WTC11 (cell line): ENCODE measurements around the gene FBXL14. TPM values are rescaled to one million over a fixed set of nuclear protein-coding genes. Genes with fewer than 3 reads are reported as not detected.

Source experiments
- ATAC-seq: fragments of 200-7000 bp; cut with Tn5 transposase; 2 replicates; pipeline ENCODE4 v1.10.0; 2021; ENCODE audit warnings: mild to moderate bottlenecking, moderate library complexity
- CTCF ChIA-PET: fragments of 300-600 bp; sonication (Branson Sonifier 250); formaldehyde crosslinking; loops from one replicate; lab custom pipeline; 2021; ENCODE audit warnings: antibody characterized with exemption; lab: Charles Lee
- POLR2A ChIA-PET: fragments of 350-600 bp; sonication (Branson Sonifier 250); formaldehyde crosslinking; loops from one replicate; lab custom pipeline; 2021; ENCODE audit warnings: antibody characterized with exemption; lab: Charles Lee
- DNase-seq: peaks from one replicate; pipeline ENCODE4 v3.0.0; 2021; ENCODE audit warnings: low spot score
- H3K27ac Mint-ChIP-seq: 2 replicates; pipeline ENCODE4 v1.8.0; 2021; ENCODE audit warnings: mixed read lengths
- H3K27me3 Mint-ChIP-seq: 2 replicates; pipeline ENCODE4 v1.8.0; 2021; ENCODE audit warnings: low read depth, mild to moderate bottlenecking, moderate library complexity, mixed read lengths
- H3K36me3 Mint-ChIP-seq: 2 replicates; pipeline ENCODE4 v1.8.0; 2021; ENCODE audit warnings: mixed read lengths
- H3K4me1 Mint-ChIP-seq: 2 replicates; pipeline ENCODE4 v1.8.0; 2022; ENCODE audit warnings: mixed read lengths
- H3K4me3 Mint-ChIP-seq: 2 replicates; pipeline ENCODE4 v1.8.0; 2021; ENCODE audit warnings: mild to moderate bottlenecking, moderate library complexity, mixed read lengths
- H3K9me3 Mint-ChIP-seq: 2 replicates; pipeline ENCODE4 v1.8.0; 2021; ENCODE audit warnings: mixed read lengths
- AFF4 ChIP-seq: sonication (generic); formaldehyde crosslinking; IDR thresholded peaks from 2 replicates; pipeline ENCODE4 v1.8.1; 2023; ENCODE audit warnings: mild to moderate bottlenecking, missing genetic modification reagents, borderline replicate concordance
- ARID4B ChIP-seq: sonication (generic); formaldehyde crosslinking; IDR thresholded peaks from 2 replicates; pipeline ENCODE4 v1.8.0; 2023; ENCODE audit warnings: missing genetic modification reagents, mild to moderate bottlenecking, borderline replicate concordance
- ATF6 ChIP-seq: sonication (generic); formaldehyde crosslinking; IDR thresholded peaks from 2 replicates; pipeline ENCODE4 v1.8.1; 2023; ENCODE audit warnings: mild to moderate bottlenecking, missing genetic modification reagents
- E2F5 ChIP-seq: sonication (generic); formaldehyde crosslinking; IDR thresholded peaks from 2 replicates; pipeline ENCODE4 v1.8.1; 2022; ENCODE audit warnings: mild to moderate bottlenecking, moderate library complexity, missing genetic modification reagents
- EMX1 ChIP-seq: fragments of 250-450 bp; sonication (Bioruptor Pico); IDR thresholded peaks from 2 replicates; pipeline ENCODE4 v1.8.0; 2021; ENCODE audit warnings: mild to moderate bottlenecking
- ESRRA ChIP-seq: sonication (generic); formaldehyde crosslinking; IDR thresholded peaks from 2 replicates; pipeline ENCODE4 v1.8.1; 2022; ENCODE audit warnings: mild to moderate bottlenecking, missing genetic modification reagents, borderline replicate concordance
- ETV6 ChIP-seq: sonication (generic); formaldehyde crosslinking; IDR thresholded peaks from 2 replicates; pipeline ENCODE4 v1.8.1; 2022; ENCODE audit warnings: mild to moderate bottlenecking, missing genetic modification reagents
- FOXJ3 ChIP-seq: sonication (generic); formaldehyde crosslinking; IDR thresholded peaks from 2 replicates; pipeline ENCODE4 v1.9.0; 2021; ENCODE audit warnings: missing genetic modification reagents, mild to moderate bottlenecking, borderline replicate concordance
- FOXK1 ChIP-seq: sonication (generic); formaldehyde crosslinking; IDR thresholded peaks from 2 replicates; pipeline ENCODE4 v1.8.0; 2022; ENCODE audit warnings: mild to moderate bottlenecking, moderate library complexity, missing genetic modification reagents
- GTF2I ChIP-seq: fragments of 250-450 bp; sonication (Bioruptor Pico); conservative IDR thresholded peaks from 2 replicates; pipeline ENCODE4 v1.4.0; 2021; ENCODE audit warnings: mild to moderate bottlenecking
- IRF1 ChIP-seq: sonication (generic); formaldehyde crosslinking; IDR thresholded peaks from 2 replicates; pipeline ENCODE4 v1.8.0; 2023; ENCODE audit warnings: missing genetic modification reagents
- IRF2 ChIP-seq: sonication (generic); formaldehyde crosslinking; IDR thresholded peaks from 2 replicates; pipeline ENCODE4 v1.8.0; 2022; ENCODE audit warnings: low read depth, missing genetic modification reagents, borderline replicate concordance
- JAZF1 ChIP-seq: fragments of 250-450 bp; sonication (Bioruptor Pico); IDR thresholded peaks from 2 replicates; pipeline ENCODE4 v1.9.0; 2021; ENCODE audit warnings: moderate library complexity, mild to moderate bottlenecking, inconsistent platforms
- KAT7 ChIP-seq: sonication (generic); formaldehyde crosslinking; IDR thresholded peaks from 2 replicates; pipeline ENCODE4 v1.8.1; 2023; ENCODE audit warnings: missing genetic modification reagents, mild to moderate bottlenecking, borderline replicate concordance
- NFE2L1 ChIP-seq: sonication (generic); formaldehyde crosslinking; IDR thresholded peaks from 2 replicates; pipeline ENCODE4 v1.8.1; 2023; ENCODE audit warnings: missing genetic modification reagents
- NFYB ChIP-seq: sonication (generic); formaldehyde crosslinking; conservative IDR thresholded peaks from 2 replicates; pipeline ENCODE4 v1.8.0; 2022; ENCODE audit warnings: low read depth, missing genetic modification reagents
- NR1H2 ChIP-seq: sonication (generic); formaldehyde crosslinking; IDR thresholded peaks from 2 replicates; pipeline ENCODE4 v1.9.0; 2021; ENCODE audit warnings: mild to moderate bottlenecking, moderate library complexity, missing genetic modification reagents
- NR3C1 ChIP-seq: sonication (generic); formaldehyde crosslinking; conservative IDR thresholded peaks from 2 replicates; pipeline ENCODE4 v1.8.1; 2023; ENCODE audit warnings: low read depth, mild to moderate bottlenecking, missing genetic modification reagents
- OVOL2 ChIP-seq: fragments of 250-450 bp; sonication (Bioruptor Pico); IDR thresholded peaks from 2 replicates; pipeline ENCODE4 v1.9.0; 2021; ENCODE audit warnings: mild to moderate bottlenecking, borderline replicate concordance
- PRRX2 ChIP-seq: fragments of 250-450 bp; sonication (Bioruptor Pico); IDR thresholded peaks from 2 replicates; pipeline ENCODE4 v1.8.0; 2021; ENCODE audit warnings: mild to moderate bottlenecking
- SOX15 ChIP-seq: fragments of 250-450 bp; sonication (Bioruptor Pico); IDR thresholded peaks from 2 replicates; pipeline ENCODE4 v1.9.0; 2021; ENCODE audit warnings: mild to moderate bottlenecking
- TEAD1 ChIP-seq: sonication (generic); formaldehyde crosslinking; IDR thresholded peaks from 2 replicates; pipeline ENCODE4 v1.8.0; 2022; ENCODE audit warnings: mild to moderate bottlenecking, missing genetic modification reagents
- ZBTB43 ChIP-seq: sonication (generic); formaldehyde crosslinking; IDR thresholded peaks from 2 replicates; pipeline ENCODE4 v1.8.1; 2023; ENCODE audit warnings: mild to moderate bottlenecking, missing genetic modification reagents
- ZNF263 ChIP-seq: sonication (generic); formaldehyde crosslinking; IDR thresholded peaks from 2 replicates; pipeline ENCODE4 v1.8.1; 2022; ENCODE audit warnings: low read depth, mild to moderate bottlenecking, moderate library complexity, missing genetic modification reagents
- ZNF671 ChIP-seq: fragments of 250-450 bp; sonication (Bioruptor Pico); IDR thresholded peaks from 2 replicates; pipeline ENCODE4 v1.8.0; 2021; ENCODE audit warnings: mild to moderate bottlenecking
- total RNA-seq: library from RNA; stranded (reverse); gene quantifications from 3 replicates; pipeline ENCODE4 v1.2.3, GENCODE V29; 2021

The FBXL14 gene
- total RNA-seq, 1 experiment from 2014 or later, result 12.0 TPM

GRCh38 chr12:1595026-1595561 lies 713 bp upstream of the FBXL14 start:
- CTCF ChIA-PET, result interaction anchor here (0.7 to 2.8 kb wide), 7 partner anchors 11 to 477 kb away, joined by 3 to 12 read pairs (median 3); no protein-coding TSS in a partner anchor
- H3K27ac Mint-ChIP-seq, result no peak overlapping the region
- H3K4me1 Mint-ChIP-seq, result peaks cover 42% of the 10 kb centered on the region
- TF ChIP-seq GTF2I (CRISPR knock-in tag) (no peak), OVOL2 (CRISPR knock-in tag) (no peak), NR3C1 (CRISPR knock-in tag) (no peak), IRF2 (CRISPR knock-in tag) (no peak), ZNF263 (no peak), TEAD1 (no peak), NFE2L1 (no peak), ATF6 (no peak), KAT7 (no peak), JAZF1 (CRISPR knock-in tag) (no peak), ZNF671 (no peak), FOXK1 (CRISPR knock-in tag) (no peak), NR1H2 (CRISPR knock-in tag) (no peak), EMX1 (CRISPR knock-in tag) (no peak), FOXJ3 (CRISPR knock-in tag) (no peak), NFYB (no peak), PRRX2 (CRISPR knock-in tag) (no peak), ESRRA (CRISPR knock-in tag) (no peak), ARID4B (CRISPR knock-in tag) (no peak), ZBTB43 (no peak)
- POLR2A ChIA-PET, result no interaction called here
- H3K4me3 Mint-ChIP-seq, result peak overlapping the region; percentile 86
- H3K36me3 Mint-ChIP-seq, result no peaks in the 10 kb centered on the region
- H3K27me3 Mint-ChIP-seq, result peaks cover 49% of the 10 kb centered on the region
- no peaks in the 10 kb centered on the region for H3K9me3 Mint-ChIP-seq
- ATAC-seq (no peak), DNase-seq (no peak)

- no peak overlapping the region for H3K27ac Mint-ChIP-seq
- H3K27me3 Mint-ChIP-seq, result peaks cover 60% of the 10 kb centered on the region
- ATAC-seq (peak; percentile 17), DNase-seq (peak; percentile 61)
- H3K9me3 Mint-ChIP-seq, result no peaks in the 10 kb centered on the region
- H3K4me1 Mint-ChIP-seq, result peaks cover 53% of the 10 kb centered on the region
- H3K4me3 Mint-ChIP-seq, result peak overlapping the region; percentile 86
- POLR2A ChIA-PET, result interaction anchor here (0.6 to 0.7 kb wide), 2 partner anchors 39 to 41 kb away, joined by 4 to 6 read pairs; no protein-coding TSS in a partner anchor
- H3K36me3 Mint-ChIP-seq, result no peaks in the 10 kb centered on the region
- CTCF ChIA-PET, result interaction anchor here (1.9 to 2.8 kb wide), 7 partner anchors 12 to 501 kb away, joined by 5 to 16 read pairs (median 9); partner anchors contain the start of gene WNT5B
- TF ChIP-seq PRRX2 (CRISPR knock-in tag), result no peak
- no peak for TF ChIP-seq ETV6 (CRISPR knock-in tag)
- TF ChIP-seq IRF1, result no peak
- TF ChIP-seq IRF2 (CRISPR knock-in tag), result no peak
- no peak for TF ChIP-seq GTF2I (CRISPR knock-in tag)
- no peak for TF ChIP-seq E2F5
- no peak for TF ChIP-seq AFF4 (CRISPR knock-in tag)
- no peak for TF ChIP-seq SOX15 (CRISPR knock-in tag)
These were observed 448 bp downstream of the FBXL14 start for GRCh38 chr12:1594006-1594260.
